ENCODE measurements around the gene CBX4.

The CBX4 gene

GRCh38 chr17:79841369-79842135, 2.3 kb upstream of the CBX4 start:
- DNase-seq (ENCODE audit: low spot score) = no peak

GRCh38 chr17:79840989-79841286, 1.7 kb upstream of the CBX4 start:
- no peak for DNase-seq (ENCODE audit: low spot score)

GRCh38 chr17:79840269-79840988, 1.2 kb upstream of the CBX4 start:
- DNase-seq (ENCODE audit: low spot score) = peak; percentile 10

DNA sequence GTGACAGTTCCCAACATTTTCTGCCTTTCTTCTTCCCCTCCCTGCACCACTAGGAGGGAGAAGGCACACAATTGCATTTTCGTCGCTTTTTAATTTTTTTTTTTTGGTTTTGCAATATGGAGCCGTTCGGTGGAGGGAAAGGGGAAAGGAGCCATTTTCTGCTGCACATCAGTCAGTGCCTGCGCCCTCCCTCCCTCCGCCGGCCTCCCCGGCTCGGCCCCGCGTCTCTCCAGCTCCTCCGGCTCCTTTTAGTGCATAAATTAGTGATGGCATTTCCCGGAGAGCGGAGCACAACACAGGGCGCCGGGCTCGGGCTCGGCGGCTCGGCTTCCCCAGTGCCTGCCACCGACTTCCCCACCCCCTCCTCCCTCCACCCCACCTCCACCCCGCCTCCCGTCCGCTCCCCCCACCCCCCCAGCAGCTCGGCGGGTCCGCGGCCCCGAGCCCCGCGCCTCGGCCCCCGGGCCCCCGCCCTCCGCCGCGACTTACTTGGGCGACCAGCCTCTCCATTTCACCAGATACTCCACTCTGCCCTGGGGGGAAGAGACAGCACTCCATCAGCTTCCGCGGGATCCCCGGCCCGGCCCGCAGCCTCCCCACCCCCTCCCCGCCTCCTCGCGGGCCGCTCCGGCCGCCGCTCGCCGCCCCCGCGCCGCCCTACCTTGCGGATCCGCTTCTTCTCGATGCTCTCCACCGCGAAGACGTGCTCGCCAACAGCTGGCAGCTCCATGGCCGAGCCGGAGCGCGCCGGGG, 542 bp downstream of the CBX4 start:
- peak; percentile 43 for DNase-seq (ENCODE audit: low spot score)

DNA sequence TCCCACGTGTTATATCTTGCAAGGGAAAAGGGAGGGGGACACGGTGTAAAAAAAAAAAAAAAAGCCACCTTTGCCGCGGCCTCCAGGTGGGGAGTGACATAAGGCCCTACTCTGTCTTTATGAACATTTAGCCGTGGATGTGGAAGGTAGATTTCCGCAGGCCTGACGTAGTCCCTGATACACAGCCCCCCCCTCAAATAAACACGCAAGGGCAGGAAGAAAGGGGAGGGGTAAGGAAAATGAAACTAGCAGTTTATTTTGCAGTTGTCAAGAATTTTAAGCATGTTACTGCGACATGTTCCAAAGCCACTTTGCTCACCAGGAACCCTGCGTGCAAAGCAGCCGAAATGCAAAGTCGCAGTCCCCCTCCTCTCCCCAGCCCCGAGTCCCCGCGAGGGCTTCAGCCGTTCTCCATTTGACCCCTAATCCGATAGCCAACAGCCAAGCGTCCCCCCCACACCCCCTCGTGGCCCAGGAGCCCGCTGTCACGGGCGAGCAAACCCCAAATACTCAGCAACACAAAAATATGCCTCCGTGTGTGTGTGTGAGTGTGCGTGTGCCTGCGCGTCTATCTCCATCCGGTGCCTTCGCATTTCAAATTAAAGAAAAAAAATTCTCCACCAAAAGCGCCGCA, 1.2 kb downstream of the CBX4 start:
- DNase-seq (ENCODE audit: low spot score) = peak; percentile 47

- DNase-seq (ENCODE audit: low spot score) = peak; percentile 27
Measured at GRCh38 chr17:79836972-79837887, 2.0 kb downstream of the CBX4 start.

DNA sequence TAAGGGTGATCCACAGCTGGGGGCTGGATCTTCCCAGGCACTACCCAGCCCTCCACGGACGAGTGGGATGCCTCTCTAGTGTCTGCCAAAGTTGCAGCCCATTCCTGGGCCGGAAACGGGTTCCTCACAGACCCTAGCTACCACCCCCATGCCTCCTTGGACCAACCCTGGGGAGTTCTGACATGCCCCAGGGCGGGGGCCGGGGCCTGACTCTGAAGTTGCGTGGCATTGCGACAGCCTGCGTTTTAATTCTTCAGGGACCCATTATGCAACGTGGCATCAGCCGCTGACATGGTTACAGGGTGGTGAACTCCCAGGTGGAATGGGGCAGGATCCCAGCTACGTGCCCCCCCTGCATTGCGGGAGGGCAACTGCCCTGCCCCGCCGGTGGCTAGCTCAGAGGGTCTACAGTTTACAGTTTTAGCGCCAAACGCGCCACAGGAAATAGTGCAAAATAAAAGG, 2.7 kb downstream of the CBX4 start:
- DNase-seq (ENCODE audit: low spot score) = no peak

- no peak for DNase-seq (ENCODE audit: low spot score)
Measured at GRCh38 chr17:79835953-79836509, 3.2 kb downstream of the CBX4 start.

GRCh38 chr17:79835470-79835899, 3.8 kb downstream of the CBX4 start:
- no peak for DNase-seq (ENCODE audit: low spot score)

- peak; percentile 35 for DNase-seq (ENCODE audit: low spot score)
Measured at GRCh38 chr17:79834565-79835469, 4.4 kb downstream of the CBX4 start.

DNA sequence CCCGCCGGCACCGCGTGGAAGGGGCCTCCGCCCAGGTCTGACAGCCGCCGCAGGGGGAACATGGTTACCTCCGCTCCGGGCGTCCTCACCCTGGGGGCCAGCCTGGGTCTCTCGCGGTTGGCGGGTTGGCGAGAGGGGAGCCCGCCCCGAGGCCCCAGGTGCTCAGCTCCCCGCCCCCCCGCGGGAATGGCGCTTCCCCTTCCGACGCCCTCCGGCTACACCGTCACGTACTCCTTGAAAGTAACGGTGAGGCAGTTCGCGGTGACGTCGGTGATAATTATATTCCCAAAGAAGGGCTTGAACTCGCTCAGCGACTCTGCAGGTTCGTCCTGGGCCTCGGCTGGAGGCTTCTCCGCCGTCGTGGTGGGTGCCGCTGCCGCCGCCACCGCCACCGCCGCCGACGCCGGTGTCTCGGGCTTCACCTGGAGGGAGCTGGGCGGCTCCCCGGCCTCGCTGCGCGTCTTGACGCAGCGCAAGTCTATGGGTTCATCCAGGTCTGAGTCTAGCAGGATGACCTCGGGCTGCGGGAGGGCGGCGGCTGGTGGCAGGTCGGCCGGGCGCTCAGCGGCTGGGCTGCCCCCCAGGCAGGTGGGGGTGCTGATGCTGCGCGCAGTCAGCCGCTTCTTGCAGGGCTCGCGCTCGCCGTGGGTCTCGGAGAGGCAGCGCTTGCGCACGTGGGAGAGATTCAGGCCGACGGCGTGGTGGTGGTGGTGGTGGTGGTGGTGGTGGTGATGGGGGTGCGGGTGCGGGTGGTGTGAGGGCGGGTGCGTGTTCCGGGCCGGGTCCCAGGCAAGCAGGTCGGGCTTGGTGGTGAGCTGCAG, 5.3 kb downstream of the CBX4 start:
- no peak for DNase-seq (ENCODE audit: low spot score)

DNA sequence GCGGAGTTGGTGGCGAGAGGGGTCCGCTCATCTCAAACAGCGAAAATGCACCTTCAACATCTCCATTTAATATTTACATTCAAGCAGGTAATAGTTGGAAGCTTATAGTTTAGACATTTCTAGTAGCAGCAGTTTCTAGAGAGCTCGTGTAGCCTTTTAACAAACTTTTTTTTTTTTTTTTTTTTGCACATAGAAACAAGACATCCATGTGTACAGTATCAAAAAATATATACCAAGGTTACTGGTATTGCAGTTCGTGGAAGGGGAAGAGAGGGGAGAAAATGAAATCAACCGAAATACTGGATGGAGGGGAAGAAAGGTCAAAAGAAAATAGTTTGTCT, 6.2 kb downstream of the CBX4 start:
- no peak for DNase-seq (ENCODE audit: low spot score)

DNA sequence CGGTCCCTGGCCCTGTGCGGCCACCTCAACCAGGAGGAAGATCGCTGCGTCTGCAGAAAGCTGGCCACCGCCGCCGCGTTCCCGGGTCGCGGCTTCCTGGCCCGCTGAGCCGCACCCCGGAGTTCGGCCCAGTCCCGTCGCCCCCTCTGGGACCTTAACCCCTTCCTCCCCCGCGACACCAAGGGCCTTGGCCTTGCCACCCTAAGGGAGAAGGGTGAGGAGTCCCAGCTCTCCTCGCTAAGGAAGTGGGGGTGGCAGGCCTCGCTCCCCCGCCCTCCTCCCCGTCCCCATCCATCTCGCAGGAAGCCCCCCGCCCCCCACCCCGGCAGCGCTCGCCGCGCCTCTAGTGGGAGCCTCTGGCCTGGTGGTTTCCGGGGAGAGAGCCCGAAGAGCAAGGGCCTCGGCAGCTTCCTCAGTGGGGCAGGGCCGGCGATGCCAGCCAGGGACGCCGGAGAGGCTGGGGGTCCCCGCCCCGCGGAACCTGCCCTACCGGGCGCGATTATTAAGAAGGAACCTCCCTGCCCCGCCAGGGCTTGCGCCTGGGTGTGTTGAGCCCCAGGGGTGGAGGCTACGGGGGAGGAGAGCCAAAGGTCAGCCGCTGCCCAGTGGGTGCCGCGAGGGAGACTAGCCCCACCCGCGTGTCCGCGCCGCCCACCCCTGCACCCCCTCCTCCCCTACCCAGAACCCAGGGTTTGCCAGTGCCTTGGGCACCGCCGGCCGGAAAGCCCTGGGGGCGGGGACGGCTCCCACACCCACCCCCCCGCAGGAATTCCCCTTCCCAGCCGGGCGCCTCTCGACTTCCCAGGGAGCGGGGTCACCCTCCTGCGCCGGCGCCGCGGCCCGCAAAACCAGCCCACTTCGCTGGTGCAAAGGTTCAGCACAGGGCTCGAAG, 6.8 kb downstream of the CBX4 start:
- DNase-seq (ENCODE audit: low spot score) = no peak

GRCh38 chr17:79831265-79832217, 7.7 kb downstream of the CBX4 start:
- DNase-seq (ENCODE audit: low spot score) = no peak

DNA sequence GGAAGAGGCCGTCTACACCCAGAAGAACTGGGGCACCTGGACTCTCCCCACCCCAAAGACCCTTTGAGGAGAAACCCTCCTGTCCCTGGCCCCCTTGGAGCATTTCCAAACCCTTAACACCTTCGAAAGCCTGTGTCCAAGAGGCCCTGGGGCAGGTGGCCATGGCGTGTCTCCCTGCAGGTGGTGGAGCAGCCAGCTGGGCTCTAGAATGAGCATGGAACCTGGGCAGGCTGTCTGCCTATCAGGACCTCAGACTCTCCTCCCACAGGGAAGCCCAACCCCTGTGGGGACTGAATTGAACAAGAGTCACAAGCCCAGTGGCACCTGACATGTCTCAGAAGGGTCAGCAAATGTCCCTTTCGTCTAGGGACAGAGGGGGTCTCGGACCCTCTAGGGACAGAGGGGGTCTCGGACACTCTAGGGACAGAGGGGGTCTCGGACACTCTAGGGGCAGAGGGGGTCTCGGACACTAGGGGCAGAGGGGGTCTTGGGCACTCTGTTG, 8.4 kb downstream of the CBX4 start:
- DNase-seq (ENCODE audit: low spot score) = no peak

DNA sequence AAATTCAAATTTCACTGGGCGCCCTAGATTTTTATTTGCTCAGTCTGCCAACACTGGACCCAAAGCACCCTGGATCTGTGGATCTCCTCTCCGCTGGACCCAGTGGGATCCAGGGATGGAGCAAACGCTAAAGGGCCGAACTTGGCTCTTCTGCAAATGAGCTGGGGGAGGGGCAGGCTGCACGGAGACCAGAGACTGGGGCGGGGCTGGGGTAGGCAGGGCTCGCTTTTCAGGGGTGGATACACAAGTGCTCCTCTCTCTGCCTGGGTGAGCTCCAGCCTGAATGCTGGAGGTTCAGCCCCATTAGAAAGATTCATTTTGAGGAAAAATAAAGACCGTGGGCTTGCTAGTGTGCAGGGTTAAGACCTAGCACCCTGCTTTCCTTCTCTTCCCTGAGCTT, 8.9 kb downstream of the CBX4 start:
- DNase-seq (ENCODE audit: low spot score) = no peak

GRCh38 chr17:79829457-79829856, 9.8 kb downstream of the CBX4 start:
- no peak for DNase-seq (ENCODE audit: low spot score)
